CD4-positive, alpha-beta T cell (primary cell): ENCODE data around the gene ABCC8. TPM values are rescaled to one million over a fixed set of nuclear protein-coding genes. Genes with fewer than 3 reads are reported as not detected.
A peak's percentile ranks its signal among the peaks of the same experiment; 100 is the strongest.

Experiments
- ATAC-seq: fragments of 200-7000 bp; cut with Tn5 transposase; one replicate; pipeline ENCODE4 v1.10.0; 2022; ENCODE audit warnings: mild to moderate bottlenecking; ENCODE audit not compliant: poor library complexity
- CTCF ChIA-PET: fragments of 350-600 bp; sonication (Branson Sonifier 250); formaldehyde crosslinking; loops from one replicate; lab custom pipeline; 2021; ENCODE audit warnings: antibody characterized with exemption, inconsistent platforms; lab: Charles Lee
- POLR2A ChIA-PET: fragments of 350-600 bp; sonication (Branson Sonifier 250); formaldehyde crosslinking; loops from one replicate; lab custom pipeline; 2021; ENCODE audit warnings: antibody characterized with exemption, inconsistent platforms; lab: Charles Lee
- DNase-seq, 14 experiments: peaks; one replicate each; pipeline ENCODE4 v3.0.0-alpha.2; 2013 to 2020; ENCODE audit warnings: mixed read lengths in 2 of 14
- H3K27ac ChIP-seq, 2 donors: one replicate each; pipeline versions ENCODE4 v1.5.1 to v1.7.0; 2013; ENCODE audit warnings: low read length in 2 of 2, low read depth in 1 of 2, mild to moderate bottlenecking in 1 of 2
- H3K27me3 ChIP-seq, 2 experiments: 1 replicate in 1 of 2; 2 replicates in 1 of 2; pipeline versions ENCODE4 v1.6.1 to v1.7.0; 2013; ENCODE audit warnings: low read length in 2 of 2, control low read depth in 1 of 2, mild to moderate bottlenecking in 1 of 2, moderate library complexity in 1 of 2; ENCODE audit not compliant: insufficient read depth in 2 of 2, control insufficient read depth in 1 of 2
- H3K36me3 ChIP-seq: one replicate; pipeline ENCODE4 v1.6.1; 2013; ENCODE audit warnings: low read length, control low read depth; ENCODE audit not compliant: insufficient read depth
- H3K4me1 ChIP-seq: one replicate; pipeline ENCODE4 v1.6.1; 2013; ENCODE audit warnings: low read length, control low read depth; ENCODE audit not compliant: insufficient read depth
- H3K4me3 ChIP-seq: one replicate; pipeline ENCODE4 v1.5.1; 2013; ENCODE audit warnings: mild to moderate bottlenecking, low read length, moderate library complexity
- H3K9me3 ChIP-seq, 2 experiments: 1 replicate in 1 of 2; 2 replicates in 1 of 2; pipeline versions ENCODE4 v1.6.1 to v1.7.0; 2013; ENCODE audit warnings: low read length in 2 of 2, mild to moderate bottlenecking in 2 of 2, control low read depth in 1 of 2, moderate library complexity in 1 of 2; ENCODE audit not compliant: control insufficient read depth in 1 of 2, insufficient read depth in 1 of 2
- H3K27ac Mint-ChIP-seq: one replicate; pipeline ENCODE4 v1.8.0; 2020; ENCODE audit warnings: mixed read lengths
- H3K27me3 Mint-ChIP-seq: one replicate; pipeline ENCODE4 v1.8.0; 2021; ENCODE audit warnings: mixed read lengths
- H3K36me3 Mint-ChIP-seq: one replicate; pipeline ENCODE4 v1.8.0; 2021; ENCODE audit warnings: low read depth, mixed read lengths
- H3K4me1 Mint-ChIP-seq: one replicate; pipeline ENCODE4 v1.8.0; 2021; ENCODE audit warnings: low read depth, mixed read lengths
- H3K4me3 Mint-ChIP-seq: one replicate; pipeline ENCODE4 v1.8.0; 2020; ENCODE audit warnings: mild to moderate bottlenecking, mixed read lengths
- H3K9me3 Mint-ChIP-seq: one replicate; pipeline ENCODE4 v1.8.0; 2020; ENCODE audit warnings: mixed read lengths
- CTCF ChIP-seq: fragments of 200-600 bp; IDR thresholded peaks from one replicate; pipeline ENCODE4 v1.8.0; 2022; ENCODE audit warnings: antibody characterized with exemption, mild to moderate bottlenecking
- intact Hi-C, 2 experiments: fragments of 100-400 bp; cut with DNase I in 1 of 2; cut with micrococcal nuclease in 1 of 2; formaldehyde crosslinking; loops; one replicate each; pipeline versions ENCODE4 v1.15.1 to v1.9.0; 2023 to 2025; cut with DNase I, micrococcal nuclease
- total RNA-seq, 174 experiments: library from RNA in 2 of 174; stranded (reverse) in 2 of 174; gene quantifications; one replicate each; pipeline ENCODE4 v1.2.3 and lab custom pipeline; 2021 to 2026

Gene ABCC8
- total RNA-seq, 2 experiments from 2014 or later: not detected

DNA sequence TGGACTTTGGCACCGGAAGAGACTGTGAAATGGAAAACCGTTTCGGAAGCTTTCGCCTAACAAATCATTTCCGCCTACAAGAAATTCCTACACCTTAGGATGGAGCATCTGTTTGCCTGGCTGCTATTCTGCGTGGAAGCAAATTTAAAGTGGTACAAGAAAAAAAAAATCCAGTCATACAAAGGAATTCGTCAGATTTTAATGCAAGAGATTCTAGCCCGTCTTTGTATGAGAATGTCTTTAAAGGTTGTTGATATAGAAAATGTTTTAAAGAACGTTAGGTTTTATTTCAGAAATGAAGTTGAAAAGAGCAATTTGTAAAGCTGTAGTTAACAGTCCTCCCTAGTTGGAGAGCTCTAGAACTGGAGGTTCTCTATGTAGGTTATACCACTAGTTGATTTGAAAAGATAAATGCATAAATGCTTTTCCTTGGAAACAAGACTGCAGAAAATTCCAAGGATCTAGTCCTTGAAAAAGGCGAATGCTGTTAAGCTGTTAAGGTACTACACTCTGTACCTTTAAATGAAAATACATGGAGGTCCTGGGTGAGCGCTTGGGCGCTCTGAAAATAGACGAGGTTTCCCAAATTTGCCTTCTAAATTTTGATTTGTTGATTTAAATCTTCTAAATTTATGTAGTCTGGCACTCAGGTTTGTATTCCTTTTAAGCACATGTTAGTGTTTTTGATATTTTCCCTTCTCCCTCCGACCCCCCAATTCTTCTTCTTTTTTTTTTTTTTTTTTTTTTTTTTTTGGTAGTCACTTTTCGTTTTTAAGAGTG, 122.6 kb downstream of the ABCC8 start:
- intact Hi-C loops: loop anchor here (2.0 to 10.0 kb wide), 7 partner anchors 33 to 279 kb away; partner anchors contain the start of genes NUCB2 (in 1 of the 2), PIK3C2A (in 1 of the 2) and RPS13 (in 1 of the 2)
- H3K4me1 Mint-ChIP-seq: peaks cover 35% of the 10 kb centered on the region
- no peak for ATAC-seq
- no peak overlapping the region for H3K27ac ChIP-seq
- POLR2A ChIA-PET: interaction anchor here (0.7 to 2.9 kb wide), 8 partner anchors 9 to 969 kb away, joined by 3 to 14 read pairs (median 4); partner anchors contain the start of genes KCNJ11, NUCB2 and PIK3C2A
- H3K4me3 ChIP-seq: peak overlapping the region; percentile 62
- H3K4me1 ChIP-seq: peaks cover 21% of the 10 kb centered on the region
- peak overlapping the region; percentile 93 for H3K4me3 Mint-ChIP-seq
- H3K27me3 Mint-ChIP-seq: no peaks in the 10 kb centered on the region
- no peaks in the 10 kb centered on the region for H3K9me3 ChIP-seq
- no peak for TF ChIP-seq CTCF
- H3K36me3 Mint-ChIP-seq: peaks cover 15% of the 10 kb centered on the region
- H3K9me3 Mint-ChIP-seq: peaks cover 1% of the 10 kb centered on the region
- H3K27me3 ChIP-seq: no peaks in the 10 kb centered on the region
- peak overlapping the region; percentile 72 for H3K27ac Mint-ChIP-seq
- peak in 2 of 14 experiments; percentile 1 to 4 for DNase-seq
- CTCF ChIA-PET: interaction anchor here (0.7 to 3.3 kb wide), 9 partner anchors 9 to 241 kb away, joined by 3 to 11 read pairs (median 4); partner anchors contain the start of genes KCNJ11 and NUCB2
- H3K36me3 ChIP-seq: no peaks in the 10 kb centered on the region

- peak in 12 of 14 experiments; percentile 8 to 77 (median 36) for DNase-seq
- ATAC-seq: peak; percentile 41
- ChIA-PET POLR2A (interaction anchor here (0.9 to 2.9 kb wide), 8 partner anchors 8 to 146 kb away, joined by 3 to 14 read pairs (median 4); partner anchors contain the start of genes KCNJ11, NUCB2 and PIK3C2A), CTCF (interaction anchor here (1.1 to 3.3 kb wide), 6 partner anchors 8 to 77 kb away, joined by 3 to 11 read pairs (median 5); partner anchors contain the start of genes KCNJ11 and NUCB2)
- H3K27ac ChIP-seq: no peak overlapping the region
- H3K36me3 Mint-ChIP-seq: peaks cover 13% of the 10 kb centered on the region
- no peaks in the 10 kb centered on the region for H3K27me3 ChIP-seq
- intact Hi-C loops: loop anchor here (2.0 to 10.0 kb wide), 6 partner anchors 74 to 278 kb away; partner anchors contain the start of genes NUCB2 (in 1 of the 2), PIK3C2A (in 1 of the 2) and RPS13 (in 1 of the 2)
- peak overlapping the region; percentile 72 for H3K27ac Mint-ChIP-seq
- no peaks in the 10 kb centered on the region for H3K36me3 ChIP-seq
- H3K4me3 ChIP-seq: peak overlapping the region; percentile 62
- no peaks in the 10 kb centered on the region for H3K9me3 Mint-ChIP-seq
- no peaks in the 10 kb centered on the region for H3K27me3 Mint-ChIP-seq
- peak overlapping the region; percentile 93 for H3K4me3 Mint-ChIP-seq
- H3K4me1 ChIP-seq: peaks cover 21% of the 10 kb centered on the region
- H3K9me3 ChIP-seq: no peaks in the 10 kb centered on the region
- no peak for TF ChIP-seq CTCF
- H3K4me1 Mint-ChIP-seq: peaks cover 35% of the 10 kb centered on the region
Measured at GRCh38 chr11:17352950-17353820, 123.5 kb downstream of the ABCC8 start.
